Measurements from ENCODE around the gene DHRSX. TPM values are rescaled to one million over a fixed set of nuclear protein-coding genes. Genes with fewer than 3 reads are reported as not detected.
"Not testable (repeated sequence)": the region's sequence is repeated elsewhere in the genome, so short reads cannot be mapped to it uniquely, and the experiment has no call there.

The DHRSX gene
- total and polyA plus RNA-seq, 3 experiments from 2014 or later: 21.5 to 26.6 (median 25.3) TPM

GRCh38 chrX:2387614-2388239 lies 113.0 kb downstream of the DHRSX start:
- peaks cover 0 to 3% of the 10 kb centered on the region in 2 donors for H3K27me3 Mint-ChIP-seq
- peaks cover 5% of the 10 kb centered on the region for H3K9me3 ChIP-seq (ENCODE audit: low read length)
- ChIA-PET POLR2A (no interaction called here), CTCF (no interaction called here)
- H3K9me3 Mint-ChIP-seq: peaks cover 0 to 12% (median 10%) of the 10 kb centered on the region in 5 donors
- H3K36me3 ChIP-seq (ENCODE audit: insufficient read depth, low read length): peaks cover 11% of the 10 kb centered on the region
- H3K4me1 ChIP-seq (ENCODE audit: insufficient read depth, low read length): no peaks in the 10 kb centered on the region
- no peak overlapping the region for H3K27ac ChIP-seq (ENCODE audit: low read depth, low read length)
- no peak overlapping the region for H3K4me3 ChIP-seq (ENCODE audit: low read length)
- DNase-seq: no peak
- no peaks in the 10 kb centered on the region for H3K27me3 ChIP-seq (ENCODE audit: insufficient read depth, low read length, poor library complexity, severe bottlenecking)
- peaks cover 0 to 1% (median 0%) of the 10 kb centered on the region in 3 donors for H3K4me1 Mint-ChIP-seq
- peak overlapping the region in 1 of 8 donors; percentile 55 for H3K27ac Mint-ChIP-seq
- H3K4me3 Mint-ChIP-seq: no peak overlapping the region
- peaks cover 16 to 38% (median 31%) of the 10 kb centered on the region in 3 donors for H3K36me3 Mint-ChIP-seq

DNA sequence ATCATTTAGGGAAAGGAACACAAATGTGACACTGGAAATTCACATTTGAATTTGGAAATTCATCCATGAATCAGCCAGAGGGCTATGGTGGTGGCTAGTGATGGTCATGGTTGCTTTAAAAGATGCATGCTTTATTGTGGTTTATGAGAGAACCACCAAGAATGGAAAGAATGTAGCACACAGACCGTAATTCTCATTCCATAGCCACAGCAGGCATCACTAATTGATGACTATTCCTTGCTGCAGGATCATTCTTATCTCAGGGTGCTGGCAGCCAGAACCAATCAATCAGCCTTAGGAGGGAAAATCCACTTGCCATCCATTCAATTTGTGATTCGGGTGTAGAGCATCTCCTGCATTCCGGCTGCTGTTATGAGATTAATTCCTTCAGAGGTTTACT lies 115.6 kb downstream of the DHRSX start:
- POLR2A ChIA-PET: no interaction called here
- Histone ChIP-seq H3K36me3 (ENCODE audit: insufficient read depth, low read length) (no peaks in the 10 kb centered on the region), H3K27ac (ENCODE audit: low read depth, low read length) (no peak overlapping the region), H3K9me3 (ENCODE audit: low read length) (no peaks in the 10 kb centered on the region), H3K27me3 (ENCODE audit: insufficient read depth, low read length, poor library complexity, severe bottlenecking) (no peaks in the 10 kb centered on the region), H3K4me3 (ENCODE audit: low read length) (no peak overlapping the region), H3K4me1 (ENCODE audit: insufficient read depth, low read length) (no peaks in the 10 kb centered on the region)
- no peak for DNase-seq
- Mint-ChIP-seq H3K27me3 (peaks cover 0 to 3% of the 10 kb centered on the region in 2 donors), H3K9me3 (no peaks in the 10 kb centered on the region), H3K27ac (no peak overlapping the region), H3K36me3 (peaks cover 8 to 26% (median 17%) of the 10 kb centered on the region in 3 donors), H3K4me3 (no peak overlapping the region), H3K4me1 (peaks cover 0 to 1% (median 0%) of the 10 kb centered on the region in 3 donors)
- CTCF ChIA-PET: no interaction called here

DNA sequence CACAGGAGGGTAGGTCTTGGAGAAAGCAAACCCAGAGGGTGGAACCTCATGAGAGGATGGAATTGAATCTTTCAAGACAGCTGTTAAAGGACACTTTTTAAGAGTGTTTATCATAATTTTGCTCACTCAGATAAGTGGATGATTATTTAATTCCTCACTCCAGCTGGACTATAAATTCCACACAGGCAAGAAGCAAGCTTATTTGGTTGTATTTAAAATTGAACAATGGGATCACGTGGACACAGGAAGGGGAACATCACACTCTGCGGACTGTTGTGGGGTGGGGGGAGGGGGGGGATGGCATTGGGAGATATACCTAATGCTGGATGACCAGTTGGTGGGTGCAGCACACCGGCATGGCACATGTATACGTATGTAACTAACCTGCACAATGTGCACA lies 116.3 kb downstream of the DHRSX start:
- Mint-ChIP-seq H3K27ac (no peak overlapping the region), H3K9me3 (no peaks in the 10 kb centered on the region), H3K4me1 (peaks cover 0 to 1% (median 0%) of the 10 kb centered on the region in 3 donors), H3K27me3 (peaks cover 0 to 3% of the 10 kb centered on the region in 2 donors), H3K36me3 (peaks cover 8 to 26% (median 19%) of the 10 kb centered on the region in 3 donors), H3K4me3 (no peak overlapping the region)
- no peak overlapping the region for H3K4me3 ChIP-seq (ENCODE audit: low read length)
- no peaks in the 10 kb centered on the region for H3K4me1 ChIP-seq (ENCODE audit: insufficient read depth, low read length)
- H3K36me3 ChIP-seq (ENCODE audit: insufficient read depth, low read length): no peaks in the 10 kb centered on the region
- H3K9me3 ChIP-seq (ENCODE audit: low read length): no peaks in the 10 kb centered on the region
- CTCF ChIA-PET: no interaction called here
- no peak for DNase-seq
- H3K27me3 ChIP-seq (ENCODE audit: insufficient read depth, low read length, poor library complexity, severe bottlenecking): no peaks in the 10 kb centered on the region
- H3K27ac ChIP-seq (ENCODE audit: low read depth, low read length): no peak overlapping the region
- POLR2A ChIA-PET: no interaction called here

GRCh38 chrX:2383735-2384134 lies 117.0 kb downstream of the DHRSX start:
- Histone ChIP-seq H3K27me3 (ENCODE audit: insufficient read depth, low read length, poor library complexity, severe bottlenecking) (no peaks in the 10 kb centered on the region), H3K27ac (ENCODE audit: low read depth, low read length) (no peak overlapping the region), H3K9me3 (ENCODE audit: low read length) (no peaks in the 10 kb centered on the region), H3K36me3 (ENCODE audit: insufficient read depth, low read length) (no peaks in the 10 kb centered on the region), H3K4me1 (ENCODE audit: insufficient read depth, low read length) (no peaks in the 10 kb centered on the region), H3K4me3 (ENCODE audit: low read length) (no peak overlapping the region)
- ChIA-PET POLR2A (no interaction called here), CTCF (no interaction called here)
- H3K27me3 Mint-ChIP-seq: peaks cover 0 to 3% of the 10 kb centered on the region in 2 donors
- no peaks in the 10 kb centered on the region for H3K9me3 Mint-ChIP-seq
- H3K36me3 Mint-ChIP-seq: peaks cover 5 to 23% (median 22%) of the 10 kb centered on the region in 3 donors
- H3K4me1 Mint-ChIP-seq: peaks cover 0 to 1% (median 0%) of the 10 kb centered on the region in 3 donors
- DNase-seq: no peak
- no peak overlapping the region for H3K4me3 Mint-ChIP-seq
- H3K27ac Mint-ChIP-seq: no peak overlapping the region

GRCh38 chrX:2383144-2383543 lies 117.6 kb downstream of the DHRSX start:
- H3K4me3 Mint-ChIP-seq: no peak overlapping the region
- Histone ChIP-seq H3K4me3 (ENCODE audit: low read length) (no peak overlapping the region), H3K9me3 (ENCODE audit: low read length) (no peaks in the 10 kb centered on the region), H3K27ac (ENCODE audit: low read depth, low read length) (no peak overlapping the region), H3K36me3 (ENCODE audit: insufficient read depth, low read length) (no peaks in the 10 kb centered on the region), H3K27me3 (ENCODE audit: insufficient read depth, low read length, poor library complexity, severe bottlenecking) (no peaks in the 10 kb centered on the region), H3K4me1 (ENCODE audit: insufficient read depth, low read length) (no peaks in the 10 kb centered on the region)
- H3K27ac Mint-ChIP-seq: no peak overlapping the region
- CTCF ChIA-PET: no interaction called here
- no peak for DNase-seq
- no peaks in the 10 kb centered on the region for H3K9me3 Mint-ChIP-seq
- peaks cover 0 to under 1% of the 10 kb centered on the region in 2 donors for H3K27me3 Mint-ChIP-seq
- H3K4me1 Mint-ChIP-seq: no peaks in the 10 kb centered on the region
- POLR2A ChIA-PET: no interaction called here
- peaks cover 2 to 22% (median 18%) of the 10 kb centered on the region in 3 donors for H3K36me3 Mint-ChIP-seq

- H3K27me3 Mint-ChIP-seq, CTCF ChIA-PET, H3K9me3 Mint-ChIP-seq: not testable (repeated sequence)
Measured at GRCh38 chrX:2382433-2383048, 118.2 kb downstream of the DHRSX start.

GRCh38 chrX:2376166-2376565 lies 124.6 kb downstream of the DHRSX start:
- no peaks in the 10 kb centered on the region for H3K9me3 ChIP-seq (ENCODE audit: low read length)
- peak overlapping the region in 2 of 7 donors; percentile 19 to 24 for H3K4me3 Mint-ChIP-seq
- no peak overlapping the region for H3K4me3 ChIP-seq (ENCODE audit: low read length)
- peaks cover 0 to 3% (median 0%) of the 10 kb centered on the region in 5 donors for H3K9me3 Mint-ChIP-seq
- no peaks in the 10 kb centered on the region for H3K36me3 ChIP-seq (ENCODE audit: insufficient read depth, low read length)
- H3K36me3 Mint-ChIP-seq: peaks cover 14 to 28% (median 28%) of the 10 kb centered on the region in 3 donors
- POLR2A ChIA-PET: no interaction called here
- H3K4me1 Mint-ChIP-seq: peaks cover 14 to 27% (median 18%) of the 10 kb centered on the region in 3 donors
- DNase-seq: no peak
- CTCF ChIA-PET: no interaction called here
- no peaks in the 10 kb centered on the region for H3K27me3 ChIP-seq (ENCODE audit: insufficient read depth, low read length, poor library complexity, severe bottlenecking)
- H3K4me1 ChIP-seq (ENCODE audit: insufficient read depth, low read length): peaks cover 4% of the 10 kb centered on the region
- no peaks in the 10 kb centered on the region for H3K27me3 Mint-ChIP-seq
- H3K27ac ChIP-seq (ENCODE audit: low read depth, low read length): no peak overlapping the region
- peak overlapping the region in 4 of 8 donors; percentile 72 to 88 (median 79) for H3K27ac Mint-ChIP-seq

More at GRCh38 chrX:2382433-2383048, 118.2 kb downstream of the DHRSX start:
- H3K36me3 ChIP-seq (ENCODE audit: insufficient read depth, low read length); H3K27me3 ChIP-seq (ENCODE audit: insufficient read depth, low read length, poor library complexity, severe bottlenecking); DNase-seq; H3K4me1 ChIP-seq (ENCODE audit: insufficient read depth, low read length); H3K4me3 Mint-ChIP-seq; H3K4me1 Mint-ChIP-seq; H3K9me3 ChIP-seq (ENCODE audit: low read length); H3K4me3 ChIP-seq (ENCODE audit: low read length); H3K27ac Mint-ChIP-seq; POLR2A ChIA-PET; H3K27ac ChIP-seq (ENCODE audit: low read depth, low read length): not testable (repeated sequence)
- H3K36me3 Mint-ChIP-seq: peaks cover 2 to 25% (median 18%) of the 10 kb centered on the region in 3 donors

- Mint-ChIP-seq H3K4me1 (peaks cover 14 to 27% (median 19%) of the 10 kb centered on the region in 3 donors), H3K27ac (peak overlapping the region in 7 of 8 donors; percentile 66 to 93 (median 80)), H3K27me3 (no peaks in the 10 kb centered on the region), H3K4me3 (peak overlapping the region in 1 of 7 donors; percentile 58), H3K9me3 (peaks cover 0 to 3% (median 0%) of the 10 kb centered on the region in 5 donors), H3K36me3 (peaks cover 16 to 32% (median 23%) of the 10 kb centered on the region in 3 donors)
- H3K4me1 ChIP-seq (ENCODE audit: insufficient read depth, low read length): peaks cover 4% of the 10 kb centered on the region
- CTCF ChIA-PET: no interaction called here
- no peak overlapping the region for H3K27ac ChIP-seq (ENCODE audit: low read depth, low read length)
- POLR2A ChIA-PET: no interaction called here
- no peaks in the 10 kb centered on the region for H3K36me3 ChIP-seq (ENCODE audit: insufficient read depth, low read length)
- no peaks in the 10 kb centered on the region for H3K9me3 ChIP-seq (ENCODE audit: low read length)
- H3K4me3 ChIP-seq (ENCODE audit: low read length): no peak overlapping the region
- no peaks in the 10 kb centered on the region for H3K27me3 ChIP-seq (ENCODE audit: insufficient read depth, low read length, poor library complexity, severe bottlenecking)
- DNase-seq: no peak
Measured at GRCh38 chrX:2374086-2374485, 126.7 kb downstream of the DHRSX start.
